Neural progenitor cell (in vitro differentiated cells): Measurements from ENCODE around the gene TNFRSF18. TPM values are rescaled to one million over a fixed set of nuclear protein-coding genes. Genes with fewer than 3 reads are reported as not detected.

ENCODE experiments used
- DNase-seq: peaks from one replicate; pipeline ENCODE4 v3.0.0-alpha.2; 2016; ENCODE audit warnings: low spot score
- H2AFZ ChIP-seq: fragments of 200-600 bp; sonication (generic); replicated peaks from 2 replicates; pipeline ENCODE4 v1.6.1; 2016; ENCODE audit warnings: antibody characterized with exemption
- H3F3A ChIP-seq: fragments of 200-600 bp; sonication (generic); 2 replicates; pipeline ENCODE4 v1.6.1; 2016; ENCODE audit warnings: antibody characterized with exemption, low read depth
- H3K27ac ChIP-seq: fragments of 200-600 bp; sonication (generic); 2 replicates; pipeline ENCODE4 v1.5.1; 2016; ENCODE audit warnings: mild to moderate bottlenecking
- H3K27me3 ChIP-seq: fragments of 200-600 bp; sonication (generic); 2 replicates; pipeline ENCODE4 v1.6.1; 2016; ENCODE audit warnings: mild to moderate bottlenecking, moderate library complexity
- H3K36me3 ChIP-seq: fragments of 200-600 bp; sonication (generic); 2 replicates; pipeline ENCODE4 v1.5.1; 2016
- H3K4me1 ChIP-seq: fragments of 200-600 bp; sonication (generic); 2 replicates; pipeline ENCODE4 v1.6.1; 2016; ENCODE audit warnings: mixed run types
- H3K4me2 ChIP-seq: fragments of 200-600 bp; sonication (generic); 2 replicates; pipeline ENCODE4 v1.6.1; 2016
- H3K4me3 ChIP-seq: fragments of 200-600 bp; sonication (generic); 2 replicates; pipeline ENCODE4 v1.5.1; 2016
- H3K79me2 ChIP-seq: fragments of 200-600 bp; sonication (generic); 2 replicates; pipeline ENCODE4 v1.6.1; 2016; ENCODE audit warnings: low read depth
- H3K9ac ChIP-seq: fragments of 200-600 bp; sonication (generic); 2 replicates; pipeline ENCODE4 v1.6.1; 2016
- H3K9me3 ChIP-seq: fragments of 200-600 bp; sonication (generic); 2 replicates; pipeline ENCODE4 v1.5.1; 2016; ENCODE audit warnings: low read depth
- H4K20me1 ChIP-seq: fragments of 200-600 bp; sonication (generic); 2 replicates; pipeline ENCODE4 v1.6.1; 2016; ENCODE audit warnings: low read depth
- H3K27ac Mint-ChIP-seq: 3 replicates; pipeline ENCODE4 v1.8.0; 2021; ENCODE audit warnings: mixed read lengths
- H3K27me3 Mint-ChIP-seq: 2 replicates; pipeline ENCODE4 v1.8.0; 2022; ENCODE audit warnings: low read depth, mild to moderate bottlenecking, inconsistent platforms, moderate library complexity, mixed read lengths; ENCODE audit not compliant: insufficient read depth
- H3K36me3 Mint-ChIP-seq: 3 replicates; pipeline ENCODE4 v1.8.0; 2021; ENCODE audit warnings: mixed read lengths
- H3K4me1 Mint-ChIP-seq: 3 replicates; pipeline ENCODE4 v1.8.0; 2021; ENCODE audit warnings: mixed read lengths
- H3K4me3 Mint-ChIP-seq: 3 replicates; pipeline ENCODE4 v1.8.0; 2021; ENCODE audit warnings: mild to moderate bottlenecking, moderate library complexity, mixed read lengths
- H3K9me3 Mint-ChIP-seq: 3 replicates; pipeline ENCODE4 v1.8.0; 2020; ENCODE audit warnings: mixed read lengths
- EZH2 ChIP-seq: fragments of 200-600 bp; sonication (generic); IDR thresholded peaks from 2 replicates; pipeline ENCODE4 v1.6.1; 2017; ENCODE audit warnings: antibody characterized with exemption, mild to moderate bottlenecking, moderate library complexity
- EZH2phosphoT487 ChIP-seq: fragments of 200-600 bp; sonication (generic); IDR thresholded peaks from 2 replicates; pipeline ENCODE4 v1.6.1; 2017; ENCODE audit warnings: antibody characterized with exemption
- total RNA-seq: library from RNA; depleted of rRNA; stranded (reverse); fragments of >200 nt; gene quantifications from 2 replicates; pipeline ENCODE4 v1.2.3, GENCODE V29; 2015; ENCODE audit warnings: low replicate concordance
- TF ChIP-seq, protein P1 (sequence below): fragments of 200-600 bp; sonication (generic); IDR thresholded peaks from 2 replicates; pipeline ENCODE4 v1.5.1; 2017; ENCODE audit warnings: antibody characterized with exemption, mild to moderate bottlenecking

Gene TNFRSF18
- total RNA-seq, 1 donor from 2014 or later: not detected

DNA sequence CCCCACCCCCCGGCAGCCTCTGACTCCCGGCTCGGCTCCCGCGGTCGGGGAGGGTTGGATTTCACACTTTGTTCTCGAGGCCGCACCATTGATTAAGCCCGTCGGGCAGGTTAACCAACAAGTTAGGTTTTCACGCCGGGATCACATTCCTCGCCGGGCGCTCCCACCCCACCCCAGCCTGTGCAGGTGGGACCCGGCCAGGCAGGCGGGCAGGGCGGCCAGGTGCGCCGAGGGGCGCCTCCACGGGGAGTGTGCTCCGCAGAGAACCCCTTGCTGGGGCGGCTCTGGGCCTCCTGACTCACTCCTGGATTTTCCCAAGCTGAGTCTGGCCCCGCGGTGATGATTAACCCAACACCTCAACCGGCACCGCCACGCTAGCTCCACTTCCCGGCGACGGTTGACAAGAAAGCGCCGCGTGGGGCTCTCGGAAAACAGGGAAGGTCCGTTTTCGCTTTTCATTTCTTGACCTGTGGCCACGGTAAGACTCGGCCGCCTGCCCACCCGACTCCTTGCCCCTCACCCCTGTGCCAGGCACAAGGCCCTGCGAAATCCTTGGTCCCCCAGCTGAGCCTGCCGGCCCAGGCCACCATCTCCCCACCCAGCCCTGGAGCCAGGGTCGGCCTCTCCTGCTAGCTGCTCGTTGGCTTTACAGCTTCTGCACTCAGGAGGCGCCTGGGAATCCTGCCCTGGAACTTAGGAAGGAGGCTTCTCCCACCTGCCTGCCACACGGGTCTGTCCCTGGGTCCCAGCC is 41.5 kb downstream of the TNFRSF18 start:
- H3K4me3 Mint-ChIP-seq: no peak overlapping the region
- no peaks in the 10 kb centered on the region for H3K36me3 ChIP-seq

DNA sequence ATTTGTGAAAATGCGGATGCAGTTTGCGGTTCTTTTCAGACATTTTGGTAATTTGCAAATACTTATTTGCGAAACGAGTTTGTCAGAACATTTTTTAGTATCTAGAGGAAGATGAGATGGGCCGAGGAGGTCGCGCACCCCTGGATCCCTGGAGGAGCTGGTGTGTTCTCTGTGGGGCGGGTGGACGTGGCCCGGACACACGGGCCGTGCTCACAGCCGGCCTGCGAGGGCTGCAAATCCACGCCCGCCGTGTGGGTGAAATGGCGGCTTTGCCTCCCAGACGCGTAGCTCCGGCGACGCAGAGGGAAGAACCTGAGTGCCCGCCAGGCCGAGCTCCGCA is 42.1 kb downstream of the TNFRSF18 start:
- Histone ChIP-seq H3K4me1 (peaks cover 28% of the 10 kb centered on the region), H3K36me3 (no peaks in the 10 kb centered on the region), H3K4me3 (no peak overlapping the region), H2AFZ (no peak overlapping the region), H3K27ac (no peak overlapping the region), H3K79me2 (no peaks in the 10 kb centered on the region), H3F3A (peaks cover 17% of the 10 kb centered on the region), H4K20me1 (no peaks in the 10 kb centered on the region), H3K27me3 (peaks cover 38% of the 10 kb centered on the region), H3K4me2 (peak overlapping the region; percentile 22), H3K9ac (no peak overlapping the region), H3K9me3 (no peaks in the 10 kb centered on the region)
- H3K27me3 Mint-ChIP-seq: peaks cover 9% of the 10 kb centered on the region
- H3K27ac Mint-ChIP-seq: peak overlapping the region; percentile 90
- no peak overlapping the region for H3K4me3 Mint-ChIP-seq
- TF ChIP-seq, protein P1, sequence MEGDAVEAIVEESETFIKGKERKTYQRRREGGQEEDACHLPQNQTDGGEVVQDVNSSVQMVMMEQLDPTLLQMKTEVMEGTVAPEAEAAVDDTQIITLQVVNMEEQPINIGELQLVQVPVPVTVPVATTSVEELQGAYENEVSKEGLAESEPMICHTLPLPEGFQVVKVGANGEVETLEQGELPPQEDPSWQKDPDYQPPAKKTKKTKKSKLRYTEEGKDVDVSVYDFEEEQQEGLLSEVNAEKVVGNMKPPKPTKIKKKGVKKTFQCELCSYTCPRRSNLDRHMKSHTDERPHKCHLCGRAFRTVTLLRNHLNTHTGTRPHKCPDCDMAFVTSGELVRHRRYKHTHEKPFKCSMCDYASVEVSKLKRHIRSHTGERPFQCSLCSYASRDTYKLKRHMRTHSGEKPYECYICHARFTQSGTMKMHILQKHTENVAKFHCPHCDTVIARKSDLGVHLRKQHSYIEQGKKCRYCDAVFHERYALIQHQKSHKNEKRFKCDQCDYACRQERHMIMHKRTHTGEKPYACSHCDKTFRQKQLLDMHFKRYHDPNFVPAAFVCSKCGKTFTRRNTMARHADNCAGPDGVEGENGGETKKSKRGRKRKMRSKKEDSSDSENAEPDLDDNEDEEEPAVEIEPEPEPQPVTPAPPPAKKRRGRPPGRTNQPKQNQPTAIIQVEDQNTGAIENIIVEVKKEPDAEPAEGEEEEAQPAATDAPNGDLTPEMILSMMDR: no peak
- TF ChIP-seq EZH2 (no peak), EZH2phosphoT487 (no peak)
- no peaks in the 10 kb centered on the region for H3K36me3 Mint-ChIP-seq
- H3K4me1 Mint-ChIP-seq: peaks cover 8% of the 10 kb centered on the region
- no peak for DNase-seq
- no peaks in the 10 kb centered on the region for H3K9me3 Mint-ChIP-seq

More for the DNA sequence above, 41.5 kb downstream of the TNFRSF18 start:
- DNase-seq: peak; percentile 62
- Histone ChIP-seq H3K9me3 (no peaks in the 10 kb centered on the region), H3K4me3 (no peak overlapping the region), H3K4me2 (peak overlapping the region; percentile 22), H3F3A (peaks cover 17% of the 10 kb centered on the region), H2AFZ (no peak overlapping the region), H3K4me1 (peaks cover 28% of the 10 kb centered on the region), H3K9ac (no peak overlapping the region), H3K79me2 (no peaks in the 10 kb centered on the region), H3K27me3 (peaks cover 38% of the 10 kb centered on the region), H4K20me1 (no peaks in the 10 kb centered on the region), H3K27ac (no peak overlapping the region)
- Mint-ChIP-seq H3K27me3 (peaks cover 8% of the 10 kb centered on the region), H3K36me3 (no peaks in the 10 kb centered on the region), H3K4me1 (peaks cover 10% of the 10 kb centered on the region), H3K27ac (no peak overlapping the region), H3K9me3 (no peaks in the 10 kb centered on the region)
- TF ChIP-seq EZH2phosphoT487 (no peak), EZH2 (no peak)
- TF ChIP-seq, protein P1: no peak

DNA sequence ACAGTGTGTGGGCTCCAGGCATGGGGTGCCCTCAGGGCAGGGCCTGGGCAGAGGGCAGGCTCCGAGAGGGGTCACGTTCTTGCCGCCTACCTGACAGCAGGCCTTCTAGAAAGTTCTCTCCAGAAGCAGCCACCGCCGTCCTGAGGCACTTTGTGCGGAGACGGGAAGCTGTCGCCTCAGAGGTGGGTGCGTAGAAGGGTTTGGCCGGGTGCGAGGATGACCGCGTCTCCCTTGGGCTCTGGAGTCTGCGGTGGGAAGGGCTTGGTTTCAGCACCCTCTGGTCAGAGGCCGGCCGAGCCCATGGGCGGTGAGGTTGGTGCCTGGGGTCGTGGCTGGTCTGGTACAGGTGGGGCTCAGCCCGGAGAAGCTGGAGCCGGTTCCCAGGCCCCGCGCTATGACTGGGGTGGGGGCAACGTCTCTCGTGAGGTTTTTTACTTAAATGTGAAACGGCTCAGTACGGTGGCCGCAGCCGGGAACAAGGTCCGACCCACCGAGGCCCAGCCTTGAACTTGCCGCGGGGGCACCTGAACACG is 42.8 kb downstream of the TNFRSF18 start:
- no peaks in the 10 kb centered on the region for H3K9me3 Mint-ChIP-seq
- Histone ChIP-seq H3K9me3 (no peaks in the 10 kb centered on the region), H4K20me1 (no peaks in the 10 kb centered on the region), H3K27me3 (peaks cover 38% of the 10 kb centered on the region), H3K9ac (no peak overlapping the region), H3K4me1 (peaks cover 29% of the 10 kb centered on the region), H2AFZ (no peak overlapping the region), H3F3A (peaks cover 25% of the 10 kb centered on the region), H3K36me3 (no peaks in the 10 kb centered on the region), H3K27ac (no peak overlapping the region), H3K79me2 (no peaks in the 10 kb centered on the region), H3K4me2 (no peak overlapping the region), H3K4me3 (no peak overlapping the region)
- TF ChIP-seq, protein P1: no peak
- TF ChIP-seq EZH2phosphoT487: no peak
- TF ChIP-seq EZH2: no peak
- no peak overlapping the region for H3K4me3 Mint-ChIP-seq
- no peaks in the 10 kb centered on the region for H3K36me3 Mint-ChIP-seq
- peak overlapping the region; percentile 90 for H3K27ac Mint-ChIP-seq
- H3K4me1 Mint-ChIP-seq: peaks cover 8% of the 10 kb centered on the region
- no peak for DNase-seq
- H3K27me3 Mint-ChIP-seq: peaks cover 9% of the 10 kb centered on the region
